Cerebellar cortex (tissue), 1 donor: ENCODE results near the gene VPS13A.
"Not testable (repeated sequence)": the region's sequence is repeated elsewhere in the genome, so short reads cannot be mapped to it uniquely, and the experiment has no call there.

ENCODE experiments used
- DNase-seq: peaks from one replicate; pipeline ENCODE4 v3.0.0-alpha.2; 2015; ENCODE audit warnings: low spot score

VPS13A gene

DNA sequence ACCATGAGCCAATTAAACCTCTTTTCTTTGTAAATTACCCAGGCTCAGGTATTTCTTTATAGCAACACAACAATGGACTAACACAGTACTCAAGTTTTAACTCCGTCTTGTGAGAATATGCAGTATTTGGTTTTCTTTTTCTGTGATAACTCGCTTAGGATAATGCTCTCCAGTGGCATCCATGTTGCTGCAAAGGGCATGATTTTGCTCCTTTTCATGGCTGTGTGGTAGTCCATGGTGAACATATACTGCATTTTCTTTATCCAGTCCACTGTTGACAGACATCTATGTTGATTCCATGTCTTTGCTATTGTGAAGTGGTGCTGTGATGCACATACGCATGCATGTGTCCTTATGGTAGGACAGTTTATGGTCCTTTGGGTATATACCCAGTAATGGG, 10.9 kb downstream of the VPS13A start:
- no peak for DNase-seq

- DNase-seq = no peak
Observed at GRCh38 chr9:77194423-77194822, 17.1 kb downstream of the VPS13A start.

DNA sequence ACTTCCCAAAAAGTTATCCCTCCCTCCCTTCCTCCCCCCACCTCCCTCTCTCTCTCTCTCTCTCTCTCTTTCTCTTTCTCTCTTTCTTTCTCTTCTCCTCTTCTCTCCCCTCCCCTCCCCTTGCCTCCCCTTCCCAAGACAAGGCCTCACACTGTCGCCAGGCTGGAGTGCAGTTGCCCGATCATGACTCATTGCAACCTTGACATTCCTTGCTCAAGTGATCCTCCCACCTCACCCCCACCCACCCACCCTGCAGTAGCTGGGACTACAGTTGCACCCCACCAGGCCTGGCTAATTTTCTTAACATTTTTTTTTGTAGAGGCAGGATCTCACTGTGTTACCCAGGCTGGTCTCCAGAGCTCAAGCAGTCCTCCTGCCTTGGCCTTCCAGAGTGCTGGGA, 32.8 kb downstream of the VPS13A start:
- DNase-seq = no peak

- DNase-seq = no peak
Observed at GRCh38 chr9:77211561-77211960, 34.2 kb downstream of the VPS13A start.

GRCh38 chr9:77212801-77213200, 35.5 kb downstream of the VPS13A start:
- no peak for DNase-seq

DNA sequence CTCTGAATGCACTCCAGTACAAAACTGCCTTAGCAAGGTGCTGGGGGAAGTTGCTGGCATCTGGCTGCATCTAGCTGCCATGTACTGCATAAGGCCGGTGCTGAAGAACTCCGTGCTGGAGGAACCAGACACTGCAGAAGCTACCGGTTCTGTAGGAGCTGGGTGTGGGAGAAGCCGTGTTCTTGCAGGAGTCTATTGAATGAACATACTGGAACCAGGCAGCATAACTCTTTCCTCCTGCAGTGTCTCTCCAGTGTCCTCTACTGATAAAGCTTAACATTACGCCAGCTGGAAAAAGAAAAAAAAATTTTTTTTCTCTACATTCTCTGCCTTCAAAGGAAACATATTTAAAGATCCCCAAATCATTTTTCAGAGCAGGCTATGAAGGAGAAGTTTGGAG, 38.5 kb downstream of the VPS13A start:
- DNase-seq = peak; percentile 34

DNA sequence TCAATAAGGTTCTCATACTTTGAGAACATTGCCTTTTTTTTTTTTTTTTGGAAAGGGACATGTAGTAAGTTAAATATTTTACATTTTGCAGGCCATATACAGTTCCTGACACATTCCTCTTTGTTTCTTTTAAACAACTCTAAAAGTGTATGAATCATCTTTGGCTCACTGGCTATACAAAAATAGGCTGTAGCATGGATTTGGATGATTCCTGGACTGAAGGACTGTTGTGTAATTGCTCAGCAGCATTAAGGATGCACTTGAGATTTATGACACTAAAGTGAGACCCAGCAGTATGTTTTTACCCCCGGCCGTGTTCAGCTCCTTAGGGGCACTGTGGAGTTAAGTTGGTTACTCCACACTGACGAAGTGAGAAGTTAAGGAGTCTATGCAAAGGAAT, 41.3 kb downstream of the VPS13A start:
- DNase-seq = no peak

- no peak for DNase-seq
Observed at GRCh38 chr9:77221431-77221830, 44.1 kb downstream of the VPS13A start.

- no peak for DNase-seq
Observed at GRCh38 chr9:77224746-77225312, 47.5 kb downstream of the VPS13A start.

GRCh38 chr9:77236693-77237092, 59.4 kb downstream of the VPS13A start:
- no peak for DNase-seq

GRCh38 chr9:77237896-77238295, 60.6 kb downstream of the VPS13A start:
- no peak for DNase-seq

GRCh38 chr9:77251050-77251449, 73.7 kb downstream of the VPS13A start:
- DNase-seq = no peak

DNA sequence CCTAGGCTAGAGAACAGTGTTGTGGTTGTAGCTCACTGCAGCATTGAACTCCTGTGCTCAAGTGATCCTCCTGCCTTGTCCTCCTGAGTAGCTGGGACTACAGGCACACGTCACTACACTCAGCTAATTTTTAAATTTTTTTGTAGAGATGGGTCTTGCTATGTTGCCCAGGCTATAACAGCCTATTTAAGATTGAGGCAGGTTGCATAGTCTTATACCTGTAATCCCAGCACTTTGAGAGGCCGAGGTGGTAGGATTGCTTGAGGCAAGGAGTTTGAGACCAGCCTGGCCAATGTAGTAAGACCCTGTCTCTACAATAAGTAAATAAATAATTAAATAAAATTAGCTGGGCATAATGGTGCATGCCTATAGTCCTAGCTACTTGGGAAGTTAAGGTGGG, 79.9 kb downstream of the VPS13A start:
- no peak for DNase-seq

DNA sequence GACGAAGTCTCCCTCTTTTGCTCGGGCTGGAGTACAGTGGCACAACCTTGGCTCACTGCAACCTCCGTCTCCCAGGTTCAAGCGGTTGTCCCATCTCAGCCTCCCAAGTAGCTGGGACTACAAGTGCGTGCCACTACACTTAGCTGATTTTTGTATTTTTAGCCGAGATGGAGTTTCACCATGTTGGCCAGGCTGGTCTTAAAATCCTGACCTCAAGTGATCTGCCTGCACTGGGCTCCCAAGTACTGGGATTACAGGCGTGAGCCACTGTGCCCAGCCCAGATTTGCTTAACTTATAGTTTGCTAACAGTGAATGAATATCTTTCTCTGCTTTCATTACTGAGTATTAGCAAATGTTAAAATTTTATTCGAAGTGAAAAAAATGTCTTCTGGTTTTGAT, 84.3 kb downstream of the VPS13A start:
- DNase-seq = no peak

DNA sequence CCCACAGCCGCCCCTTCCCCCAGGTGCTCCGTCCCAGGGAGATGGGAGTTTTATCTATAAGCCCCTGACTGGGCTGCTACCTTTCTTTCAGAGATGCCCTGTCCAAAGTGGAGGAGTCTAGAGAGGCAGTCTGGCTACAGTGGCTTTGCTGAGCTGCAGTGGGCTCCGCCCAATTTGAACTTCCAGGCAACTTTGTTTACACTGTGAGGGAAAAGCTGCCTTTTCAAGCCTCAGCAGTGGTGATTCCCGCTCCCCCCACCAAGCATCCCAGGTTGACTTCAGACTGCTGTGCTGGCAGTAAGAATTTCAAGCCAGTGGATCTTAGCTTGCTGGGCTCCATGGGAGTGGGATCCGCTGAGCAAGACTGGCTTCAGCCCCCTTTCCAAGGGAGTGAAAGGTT, 90.4 kb downstream of the VPS13A start:
- DNase-seq = not testable (repeated sequence)

GRCh38 chr9:77271023-77271690, 93.8 kb downstream of the VPS13A start:
- no peak for DNase-seq

DNA sequence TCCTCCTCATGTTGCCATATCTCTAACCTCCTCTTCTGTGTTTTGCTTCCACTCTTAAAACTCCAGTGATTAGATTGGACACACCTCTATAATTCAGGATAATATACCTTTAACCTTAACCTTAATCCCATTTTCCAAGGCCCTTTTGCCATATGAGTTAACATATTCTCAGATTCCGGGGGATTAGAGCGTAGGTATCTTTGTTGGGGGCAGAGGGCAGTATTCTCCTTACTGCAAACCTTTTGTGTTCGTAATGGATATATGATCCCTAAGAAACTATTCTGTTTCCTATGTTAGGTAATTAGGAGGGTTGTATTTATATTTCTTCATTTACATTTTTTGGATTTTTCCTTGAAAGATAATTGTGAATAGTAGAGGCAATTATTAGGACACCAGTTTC, 99.5 kb downstream of the VPS13A start:
- DNase-seq = no peak

GRCh38 chr9:77277719-77278118, 100.4 kb downstream of the VPS13A start:
- DNase-seq = no peak

DNA sequence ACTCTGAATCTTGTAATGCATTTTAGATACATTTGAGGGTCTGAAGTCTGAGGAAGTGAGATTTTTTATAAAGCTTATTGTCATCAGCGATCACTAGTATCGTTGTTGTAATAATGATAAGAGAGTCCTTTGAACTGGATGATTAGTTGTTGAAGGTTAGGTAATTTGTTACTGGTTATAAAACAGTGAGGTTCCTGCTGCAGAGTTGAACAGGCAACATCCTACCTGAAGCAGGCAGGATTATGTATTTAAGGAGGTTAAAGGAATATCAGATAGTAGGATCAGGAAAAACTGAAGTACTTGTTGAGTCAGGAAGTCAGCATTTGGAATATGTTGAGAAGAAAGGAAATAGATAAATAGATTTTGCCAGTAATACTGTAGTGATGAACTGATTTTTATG, 106.7 kb downstream of the VPS13A start:
- no peak for DNase-seq

DNA sequence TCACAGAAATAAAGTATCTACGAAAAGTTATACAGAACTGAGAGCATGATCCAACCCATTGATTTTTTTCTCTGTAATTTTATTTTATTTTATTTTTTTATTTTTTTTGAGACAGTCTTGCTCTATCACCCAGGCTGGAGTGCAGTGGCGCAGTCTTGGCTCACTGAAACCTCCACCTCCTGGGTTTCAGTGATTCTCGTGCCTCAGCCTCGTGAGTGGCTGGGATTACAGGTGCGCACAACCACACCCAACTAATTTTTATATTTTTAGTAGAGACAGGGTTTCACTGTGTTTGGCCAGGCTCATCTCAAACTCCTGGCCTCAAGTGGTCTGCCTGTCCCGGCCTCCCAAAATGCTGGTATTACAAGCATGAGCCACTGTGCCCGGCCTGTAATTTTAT, 107.3 kb downstream of the VPS13A start:
- no peak for DNase-seq

DNA sequence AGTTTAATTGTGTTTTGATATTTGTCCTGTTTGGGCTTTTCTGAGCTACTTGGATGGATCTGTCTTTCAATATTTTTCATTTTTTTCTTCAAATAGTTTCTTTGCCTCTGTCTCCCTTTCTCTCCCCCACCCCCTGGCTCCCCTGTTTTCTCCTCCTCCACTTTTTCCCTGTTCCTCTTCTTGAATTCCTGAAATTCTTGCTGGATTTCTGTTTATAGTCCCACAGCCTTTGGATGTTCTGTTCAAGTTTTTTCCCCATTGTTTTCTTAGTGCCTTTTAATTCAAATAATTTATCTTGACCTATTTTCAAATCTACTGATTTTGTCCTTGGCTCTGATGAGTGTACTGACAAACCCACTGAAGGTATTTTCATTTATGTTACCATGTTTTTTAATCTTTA, 113.0 kb downstream of the VPS13A start:
- no peak for DNase-seq

- DNase-seq = peak; percentile 39
Observed at GRCh38 chr9:77291714-77292113, 114.4 kb downstream of the VPS13A start.

- DNase-seq = no peak
Observed at GRCh38 chr9:77293949-77294348, 116.6 kb downstream of the VPS13A start.

DNA sequence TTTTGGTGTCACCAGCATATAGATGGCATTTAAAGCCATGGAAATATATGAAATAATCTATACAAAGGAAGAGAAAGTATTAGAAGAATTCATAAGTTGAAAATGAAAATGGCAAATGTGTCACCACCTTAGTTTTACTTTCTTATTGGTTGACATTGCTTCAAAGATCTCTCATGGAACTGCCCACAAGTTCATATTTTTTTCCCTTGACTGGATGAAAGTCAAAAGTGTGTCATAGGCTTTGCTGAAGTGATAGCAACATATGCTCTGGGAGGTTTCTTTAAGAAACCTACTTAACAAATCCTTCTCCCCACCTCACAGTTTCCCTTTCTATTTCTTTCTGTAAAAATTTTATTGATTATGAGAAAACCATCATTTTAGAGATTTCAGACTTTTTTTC, 127.2 kb downstream of the VPS13A start:
- no peak for DNase-seq
